HCT116 (cell line): ENCODE results near the gene XKR7. TPM values are rescaled to one million over a fixed set of nuclear protein-coding genes. Genes with fewer than 3 reads are reported as not detected.

ENCODE experiments used
- ATAC-seq: fragments of 200-7000 bp; cut with Tn5 transposase; 2 replicates; pipeline ENCODE4 v1.9.1; 2020; ENCODE audit warnings: mild to moderate bottlenecking, moderate library complexity
- BruUV-seq: library from RNA; stranded (reverse); fragments of 400-500 nt; replicated peaks from 2 replicates; lab custom pipeline; 2021; lab: Mats Ljungman, UMichigan
- CTCF ChIA-PET: fragments of 300-600 bp; sonication (Branson Sonifier 250); formaldehyde crosslinking; loops from one replicate; lab custom pipeline; 2021; ENCODE audit warnings: antibody characterized with exemption; lab: Charles Lee
- POLR2A ChIA-PET: fragments of 300-600, 350-600 bp; sonication (Branson Sonifier 250); formaldehyde crosslinking; loops from one replicate; lab custom pipeline; 2021; ENCODE audit warnings: antibody characterized with exemption; lab: Charles Lee
- RAD21 ChIA-PET, 2 experiments: fragments of 300-600 bp; sonication (Branson Sonifier 250); formaldehyde crosslinking; loops; one replicate each; lab custom pipeline; 2023; ENCODE audit warnings: low total read pairs in 2 of 2; ENCODE audit not compliant: uncharacterized antibody in 2 of 2, unreplicated experiment in 2 of 2, low non-redundant PET in 1 of 2; lab: Charles Lee
- DNase-seq: peaks from one replicate; pipeline ENCODE4 v3.0.0-alpha.2; 2010; ENCODE audit warnings: low read depth, low spot score
- H2AFZ ChIP-seq: fragments of 200-600 bp; shearing (Covaris generic), sonication (generic); 2 replicates; pipeline ENCODE4 v1.6.1; 2017; ENCODE audit warnings: low read depth, mixed run types, mixed read lengths, antibody characterized with exemption, low read length; ENCODE audit not compliant: poor library complexity, severe bottlenecking
- H3K27ac ChIP-seq: 2 replicates; pipeline ENCODE4 v1.5.1; 2012; ENCODE audit warnings: low read depth, low read length
- H3K27me3 ChIP-seq: fragments of 200-600 bp; sonication (generic); 2 replicates; pipeline ENCODE4 v1.6.1; 2016; ENCODE audit warnings: mixed run types, low read length, mixed read lengths; ENCODE audit not compliant: insufficient read depth
- H3K36me3 ChIP-seq, 2 experiments: fragments of 200-500 bp in 1 of 2; fragments of 200-600 bp in 1 of 2; sonication (Bioruptor generic) in 1 of 2; sonication (generic) in 1 of 2; 2 replicates each; pipeline versions ENCODE4 v1.5.1 to v1.6.1; 2014 to 2016; ENCODE audit warnings: low read length in 2 of 2, inconsistent platforms in 1 of 2, mixed read lengths in 1 of 2, mixed run types in 1 of 2; ENCODE audit not compliant: insufficient read depth in 2 of 2, control insufficient read depth in 1 of 2
- H3K4me1 ChIP-seq, 2 experiments: fragments of 200-600 bp in 1 of 2; sonication (generic) in 1 of 2; 2 replicates each; pipeline versions ENCODE4 v1.5.1 to v1.6.1; 2012 to 2017; ENCODE audit warnings: low read length in 2 of 2, inconsistent platforms in 1 of 2, mild to moderate bottlenecking in 1 of 2, mixed read lengths in 1 of 2, mixed run types in 1 of 2, moderate library complexity in 1 of 2; ENCODE audit not compliant: insufficient read depth in 2 of 2, control insufficient read depth in 1 of 2
- H3K4me2 ChIP-seq: fragments of 200-600 bp; sonication (generic); 2 replicates; pipeline ENCODE4 v1.6.1; 2017; ENCODE audit warnings: mixed run types, low read length, mixed read lengths
- H3K4me3 ChIP-seq, 2 experiments: fragments of 200-600 bp in 1 of 2; sonication (generic) in 1 of 2; replicated peaks in 1 of 2; 2 replicates each; pipeline ENCODE4 v1.5.1; 2011 to 2016; ENCODE audit warnings: low read length in 2 of 2, control low read depth in 1 of 2, low read depth in 1 of 2, mild to moderate bottlenecking in 1 of 2, mixed read lengths in 1 of 2, mixed run types in 1 of 2
- H3K79me2 ChIP-seq: fragments of 200-600 bp; sonication (generic); 2 replicates; pipeline ENCODE4 v1.6.1; 2017; ENCODE audit warnings: mild to moderate bottlenecking, mixed run types, low read length, moderate library complexity, mixed read lengths; ENCODE audit not compliant: insufficient read depth
- H3K9ac ChIP-seq: fragments of 200-600 bp; sonication (generic); 2 replicates; pipeline ENCODE4 v1.6.1; 2016; ENCODE audit warnings: low read length, mixed read lengths
- H3K9me2 ChIP-seq: fragments of 200-600 bp; sonication (generic), shearing (Covaris generic); 2 replicates; pipeline ENCODE4 v1.6.1; 2017; ENCODE audit warnings: mixed run types, mild to moderate bottlenecking, moderate library complexity; ENCODE audit not compliant: insufficient read depth
- H3K9me3 ChIP-seq, 2 experiments: fragments of 200-500 bp in 1 of 2; fragments of 200-600 bp in 1 of 2; sonication (Bioruptor generic) in 1 of 2; sonication (generic) in 1 of 2; 2 replicates each; pipeline ENCODE4 v1.6.1; 2014 to 2017; ENCODE audit warnings: low read length in 2 of 2, mixed read lengths in 2 of 2, inconsistent platforms in 1 of 2, low read depth in 1 of 2, mild to moderate bottlenecking in 1 of 2, mixed run types in 1 of 2, moderate library complexity in 1 of 2; ENCODE audit not compliant: control insufficient read depth in 1 of 2, insufficient read depth in 1 of 2
- H4K20me1 ChIP-seq: fragments of 200-600 bp; sonication (generic), shearing (Covaris generic); 2 replicates; pipeline ENCODE4 v1.6.1; 2017; ENCODE audit warnings: mixed run types, mild to moderate bottlenecking, moderate library complexity; ENCODE audit not compliant: insufficient read depth
- ATF3 ChIP-seq: IDR thresholded peaks from 2 replicates; pipeline ENCODE4 v1.6.1; 2012
- EZH2 ChIP-seq: fragments of 200-600 bp; sonication (generic); IDR thresholded peaks from 2 replicates; pipeline ENCODE4 v1.6.1; 2017; ENCODE audit warnings: antibody characterized with exemption, mixed run types
- EZH2phosphoT487 ChIP-seq: fragments of 200-600 bp; IDR thresholded peaks from 2 replicates; pipeline ENCODE4 v1.6.1; 2018; ENCODE audit warnings: antibody characterized with exemption, borderline replicate concordance
- RAD21 ChIP-seq: IDR thresholded peaks from 2 replicates; pipeline ENCODE4 v1.6.1; 2012; ENCODE audit warnings: low read depth, mild to moderate bottlenecking
- REST ChIP-seq: IDR thresholded peaks from 2 replicates; pipeline ENCODE4 v1.6.1; 2012; ENCODE audit warnings: low read depth
- ZBTB33 ChIP-seq: IDR thresholded peaks from 2 replicates; pipeline ENCODE4 v1.6.1; 2011; ENCODE audit warnings: mild to moderate bottlenecking, low read length, moderate library complexity; ENCODE audit not compliant: insufficient replicate concordance; ENCODE audit errors: extremely low read depth
- ZNF274 ChIP-seq: fragments of 200-500 bp; sonication (Bioruptor generic); IDR thresholded peaks from 2 replicates; pipeline ENCODE4 v1.6.1; 2014; ENCODE audit warnings: mild to moderate bottlenecking, low read depth, low read length, inconsistent platforms
- intact Hi-C: fragments of 100-400 bp; cut with micrococcal nuclease; formaldehyde crosslinking; loops from 2 replicates; pipeline ENCODE4 v1.10.0; 2022
- total RNA-seq: library from RNA; stranded (reverse); gene quantifications from one replicate; pipeline ENCODE4 v1.2.1, GENCODE V29; 2021; ENCODE audit not compliant: unreplicated experiment

The XKR7 gene
- total RNA-seq, 1 experiment from 2014 or later = not detected

GRCh38 chr20:31974296-31974695, 6.3 kb downstream of the XKR7 start (continued):
- TF ChIP-seq REST (no peak), RAD21 (no peak)
- TF ChIP-seq, all 23 proteins: peak for 0

- no peaks in the 10 kb centered on the region for H4K20me1 ChIP-seq
- H3K4me3 ChIP-seq = no peak overlapping the region
- intact Hi-C loops = no loop called here
- ChIA-PET POLR2A (no interaction called here), RAD21 (no interaction called here), CTCF (no interaction called here)
- BruUV-seq = no TSS peak
- TF ChIP-seq ZNF274 (no peak), EZH2phosphoT487 (no peak), ZBTB33 (no peak), ATF3 (no peak), EZH2 (no peak)
- no peaks in the 10 kb centered on the region for H3K9me2 ChIP-seq
- H3K9ac ChIP-seq = no peak overlapping the region
- H3K4me2 ChIP-seq = no peak overlapping the region
- no peaks in the 10 kb centered on the region for H3K4me1 ChIP-seq
- ATAC-seq (no peak), DNase-seq (no peak)
- H3K27ac ChIP-seq = no peak overlapping the region
- H3K36me3 ChIP-seq = no peaks in the 10 kb centered on the region
- H3K27me3 ChIP-seq = peaks cover 29% of the 10 kb centered on the region
- H2AFZ ChIP-seq = no peak overlapping the region
- no peaks in the 10 kb centered on the region for H3K79me2 ChIP-seq
- H3K9me3 ChIP-seq = no peaks in the 10 kb centered on the region
These were observed 7.1 kb downstream of the XKR7 start for GRCh38 chr20:31974951-31975487.
